Measurements from ENCODE around the gene TNFRSF19.

Gene TNFRSF19

GRCh38 chr13:23621316-23621645 is 51.1 kb downstream of the TNFRSF19 start:
- peak overlapping the region; percentile 18 for H3K27ac ChIP-seq
- peak; percentile 87 for DNase-seq (ENCODE audit: low read depth, low spot score)

GRCh38 chr13:23622985-23623384 is 52.8 kb downstream of the TNFRSF19 start:
- H3K27ac ChIP-seq, result no peak overlapping the region
- no peak for DNase-seq (ENCODE audit: low read depth, low spot score)

DNA sequence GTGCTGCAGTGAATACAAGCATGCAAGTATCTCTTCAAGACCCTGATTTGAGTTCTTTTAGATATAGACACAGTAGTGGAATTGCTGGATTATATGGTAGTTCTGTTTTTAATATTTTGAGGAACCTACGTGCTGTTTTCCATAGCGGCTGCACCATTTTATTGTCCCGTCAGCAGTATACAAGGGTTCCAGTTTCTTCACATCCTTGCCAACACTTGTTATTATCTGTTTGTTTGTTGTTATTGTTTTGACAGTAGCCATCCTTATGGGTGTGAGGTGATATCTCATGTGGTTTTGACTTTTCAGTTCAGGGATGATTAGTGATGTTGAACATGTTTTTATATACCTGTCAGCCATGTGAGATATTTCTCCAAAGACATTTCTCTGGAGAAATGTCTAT is 53.2 kb downstream of the TNFRSF19 start:
- DNase-seq (ENCODE audit: low read depth, low spot score), result no peak
- no peak overlapping the region for H3K27ac ChIP-seq

GRCh38 chr13:23626700-23627099 is 56.5 kb downstream of the TNFRSF19 start:
- no peak for DNase-seq (ENCODE audit: low read depth, low spot score)
- H3K27ac ChIP-seq, result no peak overlapping the region

GRCh38 chr13:23627410-23627809 is 57.2 kb downstream of the TNFRSF19 start:
- DNase-seq (ENCODE audit: low read depth, low spot score), result no peak
- no peak overlapping the region for H3K27ac ChIP-seq

DNA sequence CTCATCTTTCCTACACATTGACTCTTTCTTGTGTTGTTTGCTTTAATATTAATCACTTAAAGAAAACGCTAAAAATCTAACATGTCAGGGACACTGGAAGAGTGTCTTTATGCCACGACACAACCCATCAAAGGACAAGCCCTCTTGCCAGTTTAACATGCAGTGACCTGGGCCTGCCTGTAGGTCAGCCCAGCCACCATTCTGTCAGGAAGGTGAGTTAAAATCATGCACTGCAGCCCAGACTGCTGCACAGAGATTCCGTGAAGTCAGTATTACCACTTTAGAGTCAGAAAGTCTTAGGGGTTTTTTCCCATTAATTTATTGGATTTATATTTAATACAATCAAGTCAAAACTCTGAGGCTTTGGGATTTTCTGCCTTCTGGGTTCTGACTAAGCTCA is 58.0 kb downstream of the TNFRSF19 start:
- DNase-seq (ENCODE audit: low read depth, low spot score), result no peak
- no peak overlapping the region for H3K27ac ChIP-seq

DNA sequence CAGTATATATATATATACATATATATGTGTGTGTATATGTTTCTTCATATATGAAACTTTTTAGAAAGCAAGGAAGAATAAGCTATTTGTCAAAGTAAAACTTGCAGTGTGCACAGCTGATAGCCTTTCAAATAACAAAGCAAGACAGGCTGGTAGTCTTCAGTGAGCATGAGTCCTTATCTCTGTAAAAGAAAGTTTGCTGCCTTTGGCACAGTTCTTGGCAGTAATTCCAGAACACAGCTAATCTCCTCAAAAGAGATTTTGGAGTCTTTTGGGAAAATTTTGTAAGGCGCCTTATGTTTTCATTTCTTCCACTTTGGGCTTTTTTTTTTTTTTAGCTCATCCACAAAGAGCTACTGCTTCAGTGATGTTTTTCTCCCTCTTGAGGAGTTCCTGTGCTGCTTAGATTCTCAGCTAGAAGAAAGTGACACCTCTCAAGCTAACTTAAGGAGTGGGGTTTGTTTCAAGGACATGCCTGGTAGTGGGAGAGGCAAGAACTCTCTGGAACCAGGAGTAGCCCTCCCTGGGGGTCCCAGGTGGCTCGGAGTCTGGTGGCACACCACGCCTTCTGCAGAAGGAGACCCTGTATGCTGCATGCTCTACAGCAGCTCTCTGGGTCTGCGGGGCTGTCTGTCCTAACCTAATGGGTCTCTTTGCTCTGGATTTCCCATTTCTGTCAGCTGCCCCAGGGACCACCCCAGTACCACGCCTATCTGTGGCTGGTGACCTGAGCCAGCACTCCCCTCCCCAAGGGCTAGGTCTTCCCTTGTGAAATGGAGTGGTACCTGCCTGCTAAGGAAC is 58.8 kb downstream of the TNFRSF19 start:
- H3K27ac ChIP-seq, result no peak overlapping the region

DNA sequence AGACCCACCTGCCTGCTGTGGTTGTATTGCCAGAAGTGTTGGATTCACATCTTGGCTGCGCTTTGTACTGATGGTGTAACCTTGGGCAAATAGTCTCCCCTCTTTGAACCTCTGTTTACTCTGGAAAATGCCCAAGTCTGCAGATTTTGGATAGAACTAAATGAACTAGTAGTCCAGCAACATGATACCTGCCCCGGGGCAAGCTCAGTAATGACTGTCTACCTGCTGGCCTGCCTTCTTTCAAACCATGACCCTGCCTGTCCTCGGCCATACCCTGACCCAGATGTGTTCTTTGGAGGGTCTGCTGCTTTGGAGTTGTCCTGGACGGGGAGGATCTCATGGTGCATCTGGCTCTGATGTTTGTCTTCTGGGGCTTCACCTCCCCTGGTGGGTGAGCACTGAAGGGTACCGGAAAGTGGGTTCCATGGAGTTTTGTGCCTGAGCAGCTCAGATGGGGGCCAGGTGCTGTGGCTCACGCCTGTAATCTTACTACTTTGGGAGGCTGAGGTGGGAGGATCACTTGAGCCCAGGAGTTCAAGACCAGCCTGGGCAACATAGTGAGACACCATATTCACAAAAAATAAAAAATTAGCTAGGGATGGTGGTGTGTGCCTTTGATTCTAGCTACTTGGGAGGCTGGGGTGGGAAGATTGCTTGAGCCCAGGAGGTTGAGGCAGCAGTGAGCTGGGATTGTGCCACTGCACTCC is 59.5 kb downstream of the TNFRSF19 start:
- DNase-seq (ENCODE audit: low read depth, low spot score), result no peak
- no peak overlapping the region for H3K27ac ChIP-seq

More for the DNA sequence above, 58.8 kb downstream of the TNFRSF19 start:
- no peak for DNase-seq (ENCODE audit: low read depth, low spot score)

DNA sequence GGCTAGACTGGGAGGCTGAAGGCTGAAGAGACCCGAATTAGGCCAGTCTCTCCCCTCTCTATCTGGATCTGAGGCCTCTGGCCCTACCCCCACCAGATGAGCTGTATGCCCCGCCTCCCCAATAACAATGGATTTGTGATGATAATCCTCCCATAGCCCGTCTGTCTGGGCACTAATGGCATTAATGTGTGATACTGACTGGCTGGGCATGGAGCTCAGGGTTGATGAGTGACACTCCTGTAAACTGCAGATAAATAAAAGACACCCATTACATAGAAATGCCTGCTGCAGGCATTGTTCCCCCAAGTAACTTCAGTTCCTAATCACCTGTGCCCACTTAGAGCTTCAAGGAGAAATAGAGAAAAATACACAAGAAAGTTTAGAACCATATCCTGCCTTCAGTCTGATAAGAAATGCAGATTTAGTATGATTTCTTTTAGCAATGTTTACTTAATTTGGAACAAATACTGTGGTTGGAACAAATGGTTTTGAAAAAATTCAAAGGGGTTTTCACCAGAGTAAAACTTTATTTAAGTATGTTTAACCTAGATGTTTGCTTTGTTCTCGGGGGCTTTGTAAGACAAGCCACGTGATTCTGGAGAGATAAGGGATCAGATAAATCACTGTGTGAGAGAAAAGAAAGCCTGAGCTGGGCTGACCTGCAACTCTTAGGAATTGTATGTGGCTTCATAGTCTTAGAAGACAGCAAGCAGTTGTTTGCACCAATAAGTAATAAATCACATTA is 60.3 kb downstream of the TNFRSF19 start:
- no peak for DNase-seq (ENCODE audit: low read depth, low spot score)
- no peak overlapping the region for H3K27ac ChIP-seq

- no peak for DNase-seq (ENCODE audit: low read depth, low spot score)
Measured at GRCh38 chr13:23631311-23632047, 61.3 kb downstream of the TNFRSF19 start.

GRCh38 chr13:23632048-23632582 is 61.9 kb downstream of the TNFRSF19 start:
- no peak overlapping the region for H3K27ac ChIP-seq
- no peak for DNase-seq (ENCODE audit: low read depth, low spot score)

More at GRCh38 chr13:23631311-23632047, 61.3 kb downstream of the TNFRSF19 start:
- no peak overlapping the region for H3K27ac ChIP-seq

DNA sequence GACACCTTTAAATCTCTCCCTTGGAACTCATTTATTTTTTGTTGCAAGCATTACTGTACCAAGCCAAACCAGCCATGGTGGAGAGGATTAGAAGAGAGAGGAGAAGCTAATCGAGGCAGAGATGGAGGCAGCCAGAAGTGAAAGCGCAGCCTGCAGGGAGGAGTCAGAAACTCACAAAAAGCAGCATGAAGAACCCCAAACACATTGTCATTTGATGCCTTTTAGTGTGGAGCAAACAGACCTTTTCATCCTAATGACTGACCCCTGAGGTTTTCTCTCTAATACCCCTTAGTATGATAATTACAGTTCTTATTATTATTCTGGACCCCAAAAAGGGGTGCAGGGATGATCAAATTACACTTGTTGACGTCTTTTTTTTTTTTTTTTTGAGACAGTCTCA is 62.5 kb downstream of the TNFRSF19 start:
- no peak for DNase-seq (ENCODE audit: low read depth, low spot score)

GRCh38 chr13:23634897-23635296 is 64.7 kb downstream of the TNFRSF19 start:
- no peak for DNase-seq (ENCODE audit: low read depth, low spot score)
- no peak overlapping the region for H3K27ac ChIP-seq

More for the DNA sequence above, 62.5 kb downstream of the TNFRSF19 start:
- H3K27ac ChIP-seq, result no peak overlapping the region

DNA sequence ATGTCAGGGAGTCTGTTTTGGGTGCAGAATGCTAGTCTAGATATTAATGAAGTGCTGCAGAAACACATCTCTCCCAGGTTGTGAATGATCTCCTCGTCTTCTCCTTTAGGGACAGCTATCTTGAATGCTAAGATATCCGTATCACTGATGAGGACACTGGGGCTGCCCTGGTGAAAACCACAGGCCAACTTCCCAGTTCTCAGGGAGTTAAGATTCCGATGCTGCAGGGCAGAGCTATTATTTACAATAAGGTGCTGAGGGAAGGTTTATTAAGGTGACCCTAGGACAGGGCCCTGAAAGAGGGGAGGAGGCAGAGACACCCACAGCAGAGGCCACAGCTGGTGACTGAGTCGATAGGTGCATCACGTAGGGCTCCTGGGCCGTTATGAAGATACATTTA is 66.1 kb downstream of the TNFRSF19 start:
- H3K27ac ChIP-seq, result no peak overlapping the region
- DNase-seq (ENCODE audit: low read depth, low spot score), result no peak

DNA sequence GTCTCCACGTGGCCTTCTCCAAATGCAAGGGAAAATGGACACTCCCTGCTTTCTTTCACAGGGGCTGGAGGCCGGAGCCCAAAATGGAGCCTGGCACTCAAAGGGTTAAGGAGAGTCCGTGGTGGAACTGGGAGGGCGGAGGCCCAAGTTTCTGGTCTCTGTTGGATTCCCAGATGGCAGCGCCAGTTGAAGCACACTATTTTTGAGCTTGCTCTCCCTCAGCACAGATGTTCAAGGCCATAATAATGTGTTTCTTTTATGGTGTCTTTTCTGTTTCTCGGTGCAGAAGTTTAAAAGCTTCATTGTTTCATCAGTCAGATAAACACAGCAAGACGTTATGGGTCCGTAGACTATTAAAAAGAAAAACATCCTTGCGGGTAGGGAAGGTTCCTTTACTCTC is 67.6 kb downstream of the TNFRSF19 start:
- H3K27ac ChIP-seq, result no peak overlapping the region

GRCh38 chr13:23639674-23640073 is 69.5 kb downstream of the TNFRSF19 start:
- DNase-seq (ENCODE audit: low read depth, low spot score), result no peak
- H3K27ac ChIP-seq, result no peak overlapping the region

More for the DNA sequence above, 67.6 kb downstream of the TNFRSF19 start:
- DNase-seq (ENCODE audit: low read depth, low spot score), result no peak

- DNase-seq (ENCODE audit: low read depth, low spot score), result no peak
- H3K27ac ChIP-seq, result no peak overlapping the region
Measured at GRCh38 chr13:23642110-23642509, 71.9 kb downstream of the TNFRSF19 start.

GRCh38 chr13:23643338-23644125 is 73.3 kb downstream of the TNFRSF19 start:
- no peak for DNase-seq (ENCODE audit: low read depth, low spot score)
- no peak overlapping the region for H3K27ac ChIP-seq

DNA sequence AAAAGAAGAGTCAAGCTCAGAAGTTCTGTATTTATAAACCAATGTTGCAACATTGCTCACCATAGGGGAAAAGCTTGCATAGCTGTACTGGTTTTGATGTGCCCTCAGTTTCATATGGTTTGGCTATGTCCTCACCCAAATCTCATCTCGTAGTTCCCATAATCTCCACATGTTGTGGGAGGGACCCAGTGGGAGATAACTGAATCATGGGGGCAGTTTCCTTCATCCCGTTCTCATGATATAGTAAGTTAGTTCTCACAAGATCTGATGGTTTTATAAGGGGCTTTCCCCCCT is 73.9 kb downstream of the TNFRSF19 start:
- no peak overlapping the region for H3K27ac ChIP-seq
- no peak for DNase-seq (ENCODE audit: low read depth, low spot score)

Measured in epithelial cell of prostate (primary cell).